Hair follicular keratinocyte (primary cell): ENCODE results near the gene UBA6. TPM values are rescaled to one million over a fixed set of nuclear protein-coding genes. Genes with fewer than 3 reads are reported as not detected.

Experiments used
- total RNA-seq: library from RNA; depleted of rRNA; stranded (reverse); fragments of >200 nt; gene quantifications from 2 replicates; pipeline ENCODE4 v1.2.3, GENCODE V29; 2015

UBA6 gene
- 125 and 134 TPM in 2 replicates for total RNA-seq

DNA sequence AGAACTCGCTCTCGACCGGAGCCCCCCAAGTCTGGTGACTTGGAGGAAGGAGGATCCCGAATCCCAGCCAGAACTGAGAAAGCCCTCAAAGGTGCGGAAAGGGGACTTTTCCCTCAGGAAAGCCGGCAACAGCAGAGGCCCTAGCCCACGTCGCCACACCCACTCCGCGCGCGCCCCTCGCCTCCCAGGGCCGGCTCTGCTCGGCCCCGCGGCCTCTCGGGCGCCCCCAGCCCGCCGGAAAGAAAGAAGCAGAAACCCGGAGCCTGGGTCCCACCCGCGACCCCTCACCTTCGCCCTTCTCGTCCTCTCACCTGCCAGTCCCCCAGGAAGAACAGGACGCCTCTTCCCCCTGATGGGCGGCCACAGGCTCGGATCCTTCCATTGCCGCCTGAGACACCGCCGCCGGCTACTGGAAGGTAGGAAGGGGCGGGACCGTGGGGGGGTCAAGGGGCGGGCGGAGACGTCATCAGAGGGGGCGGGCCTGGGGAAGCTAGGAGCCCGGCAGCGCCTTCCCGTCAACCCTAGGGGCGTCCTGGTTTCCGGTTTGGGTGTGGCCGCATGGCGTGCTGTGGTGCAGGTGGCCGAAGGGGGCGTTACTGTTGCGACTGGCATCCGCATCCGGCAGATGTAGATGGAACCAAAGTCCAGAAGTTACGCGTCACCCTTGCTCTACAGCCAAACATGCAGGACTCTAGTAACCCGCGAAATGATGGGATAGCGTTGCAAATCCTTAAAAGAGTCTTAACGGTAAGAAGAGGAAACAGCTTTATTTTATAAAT lies at the start of gene UBA6:
UBA6 (minus strand) TSS at position 418 of the 779 bp plus-strand sequence; CDS start at position 382, 36 bp downstream.

Other genes with a start within 250 kb of the UBA6 start
- 6.4 and 7.5 TPM in 2 replicates for gene CENPC, start 155.7 kb downstream of the UBA6 start, total RNA-seq
- not detected in 2 replicates for gene STAP1, start 142.4 kb downstream of the UBA6 start, total RNA-seq
- gene GNRHR, start 53.2 kb upstream of the UBA6 start, total RNA-seq, result not detected in 2 replicates
- gene TMPRSS11D, start 182.8 kb upstream of the UBA6 start, total RNA-seq, result not detected in 2 replicates